GM18870 (cell line): ENCODE measurements around the gene CRX.
"Not testable (repeated sequence)": the region's sequence is repeated elsewhere in the genome, so short reads cannot be mapped to it uniquely, and the experiment has no call there.

ENCODE experiments used
- ATAC-seq: cut with Tn5 transposase; IDR thresholded peaks from one replicate; pipeline ENCODE4 v1.9.1; 2021; ENCODE audit warnings: moderate library complexity; ENCODE audit not compliant: unreplicated experiment

CRX gene

DNA sequence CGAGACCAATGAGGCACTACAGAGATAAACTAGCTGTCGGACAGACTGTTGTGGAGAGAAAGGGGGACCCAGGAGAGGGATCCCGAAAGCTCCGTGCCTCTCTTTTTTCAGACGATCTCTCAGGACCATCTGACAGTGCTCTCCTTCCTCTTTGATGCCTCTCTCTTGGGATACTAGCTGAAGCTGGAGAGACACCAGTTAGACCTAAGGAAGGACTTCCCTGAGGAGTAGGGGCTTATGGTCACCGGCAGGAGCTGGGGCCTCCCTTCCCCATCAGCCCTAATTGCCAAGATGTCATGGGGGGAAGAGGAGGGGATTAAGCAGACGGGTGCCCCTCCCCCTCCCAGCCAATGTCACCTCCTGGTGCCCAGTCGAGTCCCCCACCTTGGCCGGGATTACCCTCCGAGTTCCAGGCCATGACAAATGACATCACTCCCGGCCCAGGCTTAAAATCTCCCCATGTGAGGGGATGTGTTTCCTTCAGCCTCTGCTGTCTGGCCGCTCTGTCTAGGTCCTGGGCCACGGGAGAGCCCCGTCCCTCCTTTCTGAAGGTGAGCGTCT is at the start of gene CRX:
CRX (plus strand) TSS at position 478 of the 561 bp plus-strand sequence. CDS start 12,507 bp downstream, outside the sequence.
- ATAC-seq, result no peak

DNA sequence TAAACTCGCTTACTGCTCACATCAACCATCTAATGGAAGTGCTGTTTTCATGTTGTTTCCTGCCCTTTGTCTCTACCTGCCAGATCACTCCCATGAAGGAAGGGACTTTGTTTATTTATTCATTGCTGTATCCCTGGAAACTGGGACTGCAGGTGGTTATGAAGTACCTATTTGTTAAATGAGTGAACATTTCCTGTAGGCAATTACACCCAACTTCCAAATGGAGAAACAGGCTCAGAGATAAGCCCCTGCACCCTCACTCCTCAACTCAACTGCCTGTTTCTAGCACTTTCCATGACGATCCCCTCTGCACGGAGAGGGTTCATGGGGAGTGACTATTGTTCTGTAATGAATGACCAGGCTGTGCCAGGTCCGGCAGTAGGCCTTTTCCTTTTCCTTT is 45.2 kb upstream of the CRX start:
- ATAC-seq, result no peak

DNA sequence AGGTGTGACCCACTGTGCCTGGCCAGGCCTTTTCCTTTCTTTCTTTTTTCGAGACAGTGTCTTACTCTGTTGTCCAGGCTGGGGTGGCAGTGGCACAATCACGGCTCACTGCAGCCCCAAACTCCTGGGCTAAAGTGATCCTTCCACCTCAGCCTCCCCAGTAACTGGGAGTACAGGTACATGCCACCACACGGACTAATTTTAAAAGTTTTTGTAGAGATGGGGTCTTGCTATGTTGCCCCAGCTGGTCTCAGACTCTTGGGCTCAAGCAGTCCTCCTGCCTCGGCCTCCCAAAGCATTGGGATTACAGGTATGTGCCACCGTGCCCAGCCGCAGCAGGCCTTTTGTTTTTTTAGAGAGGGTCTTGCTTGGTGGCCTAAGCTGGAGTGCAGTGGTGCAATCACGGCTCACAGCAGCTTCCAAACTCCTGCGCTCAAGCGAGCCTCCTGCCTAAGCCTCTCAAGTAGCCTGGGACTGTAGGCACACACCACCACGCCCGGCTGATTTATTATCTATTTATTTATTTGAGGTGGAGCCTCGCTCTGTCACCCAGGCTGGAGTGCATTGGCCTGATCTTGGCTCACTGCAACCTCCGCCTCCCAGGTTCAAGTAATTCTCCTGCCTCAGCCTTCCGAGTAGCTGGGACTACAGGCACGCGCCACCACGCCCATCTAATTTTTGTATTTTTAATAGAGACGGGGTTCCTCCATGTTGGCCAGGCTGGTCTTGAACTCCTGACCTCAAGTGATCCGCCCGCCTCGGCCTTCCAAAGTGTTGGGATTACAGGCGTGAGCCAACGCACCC is 44.3 kb upstream of the CRX start:
- ATAC-seq, result not testable (repeated sequence)

DNA sequence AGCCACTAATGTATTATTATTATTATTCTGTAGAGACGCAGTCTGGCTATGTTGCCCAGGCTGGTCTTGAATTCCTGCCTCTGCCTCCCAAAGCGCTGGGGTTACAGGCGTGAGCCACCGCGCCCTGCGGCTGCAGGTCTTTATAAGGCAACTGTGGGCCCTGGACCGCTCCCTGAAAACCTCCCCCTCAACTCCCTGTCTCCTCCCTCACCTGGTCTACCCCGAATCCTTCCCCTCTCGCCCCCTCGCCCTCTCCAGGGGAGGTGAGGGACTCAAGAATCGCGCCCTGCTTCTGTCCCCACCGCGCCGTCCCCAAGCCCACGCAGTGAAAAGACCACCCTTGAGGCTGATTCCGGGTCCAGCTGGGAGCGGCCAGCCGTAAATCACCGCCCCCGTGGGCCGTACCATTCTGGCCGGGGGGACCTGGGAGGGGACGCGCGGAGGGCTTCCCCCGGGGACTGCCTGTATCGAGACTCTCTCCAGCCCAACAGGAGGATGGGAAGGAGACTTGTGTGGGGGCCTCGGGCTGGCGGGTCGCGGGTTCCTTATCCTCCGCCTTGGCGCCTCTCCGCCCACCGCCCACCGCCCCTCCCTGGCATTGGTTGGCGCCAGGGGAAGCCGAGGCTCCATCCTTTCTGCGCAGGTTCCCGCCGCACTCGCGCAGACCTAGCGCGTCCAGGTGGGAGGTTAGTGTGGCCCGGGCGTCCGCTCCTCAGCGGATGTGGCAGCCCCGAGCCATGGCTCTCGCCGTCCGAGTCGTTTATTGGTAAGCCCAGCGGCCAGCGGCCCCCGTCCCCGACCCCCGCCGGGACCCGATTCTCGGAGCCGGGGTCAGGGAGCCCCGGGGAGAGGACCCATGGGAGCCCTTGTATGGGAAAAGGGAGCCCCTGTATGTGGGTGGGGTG is 43.4 kb upstream of the CRX start, which contains the start of gene SELENOW:
SELENOW (plus strand) TSS at position 655 of the 905 bp plus-strand sequence; CDS start at position 738, 83 bp downstream.
- no peak for ATAC-seq

DNA sequence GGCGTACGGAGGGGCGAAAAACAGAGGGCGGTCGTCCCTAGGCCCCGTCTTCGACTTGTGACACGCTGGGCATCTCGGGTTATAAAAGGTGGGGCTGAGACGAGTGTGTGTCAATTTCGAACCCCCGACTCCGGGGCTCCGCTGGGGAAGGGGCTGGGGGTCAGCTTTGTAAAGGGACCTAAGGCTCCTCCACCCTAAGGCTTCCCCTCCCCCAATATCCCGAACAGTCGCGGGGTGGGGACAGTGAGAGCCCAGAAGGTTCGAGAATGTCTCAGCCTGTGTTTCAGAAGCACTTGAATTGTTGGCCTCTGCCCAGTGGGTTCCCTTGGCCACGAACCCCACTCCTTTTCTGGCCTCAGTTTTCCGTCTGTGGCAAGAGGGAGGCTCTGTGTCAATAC is 42.8 kb upstream of the CRX start:
- no peak for ATAC-seq

DNA sequence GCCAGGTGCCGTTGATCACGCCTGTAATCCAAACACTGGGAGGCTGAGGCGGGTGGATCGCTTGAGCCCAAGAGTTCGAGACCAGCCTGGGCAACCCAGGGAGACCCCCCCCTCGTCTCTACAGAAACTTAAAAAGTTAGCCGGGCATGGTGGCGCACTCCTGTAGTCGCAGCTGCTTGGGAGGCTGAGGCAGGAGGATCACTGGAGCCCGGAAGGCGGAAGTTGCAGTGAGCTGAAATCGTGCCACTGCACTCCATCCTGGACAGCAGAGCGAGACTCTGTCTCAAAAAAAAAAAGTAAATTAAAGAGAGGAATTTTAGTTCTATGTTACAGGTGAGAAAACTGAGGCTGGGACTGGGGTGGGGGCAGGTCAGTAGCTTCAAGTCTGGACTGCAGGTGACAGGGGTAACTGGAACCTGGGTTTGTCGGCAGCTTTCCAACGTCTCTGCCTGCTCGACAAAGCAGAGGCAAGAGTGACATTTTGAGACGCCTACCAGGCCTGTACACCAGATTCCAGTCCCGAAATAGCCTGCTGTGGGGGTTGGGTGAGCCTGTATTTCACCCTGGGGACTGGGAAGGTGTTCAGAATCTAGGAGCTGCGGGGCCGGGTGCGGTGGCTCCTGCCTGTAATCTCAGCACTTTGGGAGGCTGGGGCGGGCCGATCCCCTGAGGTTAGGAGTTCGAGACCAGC is 42.1 kb upstream of the CRX start:
- no peak for ATAC-seq

DNA sequence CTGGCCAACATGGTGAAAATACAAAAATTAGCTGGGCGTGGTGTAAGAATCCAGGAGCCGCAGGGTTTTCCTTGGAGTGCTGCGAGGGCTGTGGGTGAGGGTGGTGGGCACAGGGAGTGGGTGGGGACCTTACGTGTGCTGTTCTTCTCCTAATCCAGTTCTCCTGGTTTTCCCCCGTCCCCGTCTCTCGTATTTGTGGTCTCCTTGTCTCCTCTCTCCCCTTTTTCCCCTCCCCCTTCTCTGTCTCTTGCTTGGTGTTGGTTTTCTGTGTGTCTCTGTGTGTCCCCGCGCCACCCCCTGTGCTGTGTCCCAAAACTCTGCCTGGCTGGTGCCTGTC is 41.6 kb upstream of the CRX start:
- no peak for ATAC-seq

DNA sequence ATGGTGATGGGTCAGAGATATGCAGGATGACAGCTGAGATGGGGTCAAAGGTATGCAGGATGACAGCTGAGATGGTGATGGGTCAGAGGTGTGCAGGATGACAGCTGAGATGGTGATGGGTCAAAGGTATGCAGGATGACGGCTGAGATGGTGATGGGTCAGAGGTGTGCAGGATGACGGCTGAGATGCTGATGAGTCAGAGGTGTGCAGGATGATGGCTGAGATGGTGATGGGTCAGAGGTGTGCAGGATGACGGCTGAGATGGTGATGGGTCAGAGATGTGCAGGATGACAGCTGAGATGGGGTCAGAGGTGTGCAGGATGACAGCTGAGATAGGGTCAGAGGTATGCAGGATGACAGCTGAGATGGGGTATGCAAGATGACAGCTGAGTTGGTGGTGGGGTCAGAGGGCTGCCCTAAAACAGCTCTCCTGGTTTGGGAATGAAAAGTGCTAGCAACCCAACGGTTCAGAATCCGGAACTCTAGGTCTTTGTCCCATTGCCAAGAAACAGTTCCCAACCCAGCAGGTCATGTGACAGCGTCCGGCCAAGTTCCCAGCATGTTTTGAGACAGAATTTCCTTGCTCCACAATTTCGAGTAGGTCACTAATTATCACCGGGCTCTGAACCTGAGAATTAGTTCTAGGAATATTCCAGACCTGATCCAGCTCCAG is 40.0 kb upstream of the CRX start:
- no peak for ATAC-seq

DNA sequence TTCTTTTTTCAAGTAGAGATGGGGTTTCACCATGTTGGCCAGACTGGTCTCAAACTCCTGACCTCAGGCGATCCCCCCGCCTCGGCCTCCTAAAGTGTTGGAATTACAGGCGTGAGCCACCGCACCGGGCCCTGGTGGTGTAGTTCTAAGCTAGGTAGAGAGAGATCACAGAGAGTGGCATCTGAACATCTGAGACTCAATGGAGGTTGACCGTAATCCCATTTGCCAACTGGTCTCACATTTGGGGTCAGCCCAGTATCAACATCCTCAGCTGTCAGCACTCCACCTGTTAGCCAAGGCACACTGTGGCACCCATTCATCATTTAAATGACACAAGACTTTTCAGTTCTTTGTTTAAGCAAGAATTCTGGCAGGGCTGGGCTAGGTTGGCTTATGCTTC is 35.2 kb upstream of the CRX start:
- no peak for ATAC-seq

DNA sequence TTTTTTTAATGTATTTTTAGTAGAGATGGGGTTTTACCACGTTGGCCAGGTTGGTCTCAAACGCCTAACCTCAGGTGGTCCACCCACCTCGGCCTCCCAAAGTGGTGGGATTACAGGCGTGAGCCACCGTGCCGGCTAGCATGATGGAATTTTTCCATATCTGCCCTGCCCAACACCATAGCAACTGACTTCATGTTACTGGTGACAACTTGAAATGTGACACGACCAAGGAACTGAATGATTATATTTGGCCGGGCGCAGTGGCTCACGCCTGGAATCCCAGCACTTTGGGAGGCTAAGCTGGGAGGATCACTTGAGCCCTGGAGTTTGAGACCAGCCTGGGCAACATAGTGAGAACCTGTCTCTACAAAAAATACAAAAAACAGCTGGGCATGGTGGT is 34.4 kb upstream of the CRX start:
- not testable (repeated sequence) for ATAC-seq

DNA sequence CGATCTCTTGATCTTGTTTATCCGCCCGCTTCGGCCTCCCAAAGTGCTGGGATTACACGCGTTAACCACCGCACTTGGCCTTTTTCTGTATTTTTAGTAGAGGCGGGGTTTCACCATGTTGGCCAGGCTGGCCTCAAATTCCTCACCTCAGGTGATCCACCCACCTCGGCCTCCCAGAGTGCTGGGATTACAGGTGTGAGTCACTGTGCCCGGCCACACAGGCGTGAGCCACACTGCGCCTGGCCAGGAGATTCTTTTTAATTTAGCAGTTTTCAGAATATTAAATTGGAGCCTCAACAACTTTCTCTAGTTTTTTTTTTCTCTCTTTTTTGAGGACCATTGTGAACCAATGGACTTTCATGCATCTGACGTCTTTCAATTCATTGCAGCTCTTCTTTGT is 31.9 kb upstream of the CRX start:
- not testable (repeated sequence) for ATAC-seq

DNA sequence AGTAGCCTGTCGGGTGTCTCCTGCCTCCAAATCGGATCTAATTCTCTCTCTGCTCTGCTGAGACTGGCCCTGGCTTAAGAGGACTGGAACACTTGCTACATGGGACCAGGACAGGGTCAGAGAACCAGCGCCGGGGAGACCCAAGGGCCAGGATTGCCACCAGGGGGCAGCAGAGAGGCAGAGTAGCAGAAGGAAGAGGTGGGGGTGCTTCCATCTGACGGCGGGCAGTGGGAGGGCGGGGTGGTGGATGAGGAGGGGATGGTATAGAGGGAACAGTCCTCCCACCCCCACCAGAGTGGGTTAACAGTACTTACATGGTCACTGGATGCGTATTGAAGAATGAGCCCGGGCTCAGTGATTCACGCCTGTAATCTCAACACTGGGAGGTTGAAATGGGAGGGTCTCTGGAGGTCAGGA is 31.3 kb upstream of the CRX start:
- no peak for ATAC-seq

DNA sequence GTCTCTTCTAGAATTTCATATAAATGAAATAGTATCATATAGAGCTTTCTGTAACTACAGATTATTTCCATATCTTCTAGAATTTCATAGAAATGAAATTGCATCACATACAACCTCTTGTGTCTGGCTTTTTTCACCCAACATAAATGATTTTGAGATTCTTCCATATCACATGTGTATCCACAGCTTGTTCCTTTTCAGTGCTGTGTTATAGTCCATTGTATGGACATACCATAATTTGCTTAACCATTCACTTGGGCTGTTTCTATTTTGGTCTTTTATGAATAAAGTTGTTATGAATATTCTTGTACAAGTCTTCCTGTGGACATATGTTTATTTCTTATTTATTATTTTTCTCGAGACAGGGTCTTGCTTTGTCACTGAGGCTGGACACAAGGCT is 29.1 kb upstream of the CRX start:
- ATAC-seq, result no peak

DNA sequence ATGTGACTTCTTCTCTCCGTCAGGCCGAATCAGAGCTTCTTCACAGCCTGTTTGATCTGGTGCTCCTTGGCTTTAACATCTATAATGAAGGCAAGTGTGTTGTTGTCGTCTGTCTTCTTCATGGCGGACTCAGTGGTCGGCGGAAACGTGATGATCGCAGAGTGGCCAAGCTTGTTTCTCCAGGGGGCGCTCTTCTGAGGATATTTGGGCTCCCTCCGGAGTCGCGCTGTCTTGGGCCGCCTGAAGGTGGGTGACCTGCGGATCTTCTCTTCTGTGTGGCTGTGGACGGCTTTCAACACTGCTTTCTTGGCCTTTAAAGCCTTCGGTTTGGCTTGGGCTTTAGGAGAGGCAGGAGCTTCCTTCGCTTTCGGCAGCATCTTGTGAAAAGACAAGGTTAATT is 27.2 kb upstream of the CRX start:
- no peak for ATAC-seq

DNA sequence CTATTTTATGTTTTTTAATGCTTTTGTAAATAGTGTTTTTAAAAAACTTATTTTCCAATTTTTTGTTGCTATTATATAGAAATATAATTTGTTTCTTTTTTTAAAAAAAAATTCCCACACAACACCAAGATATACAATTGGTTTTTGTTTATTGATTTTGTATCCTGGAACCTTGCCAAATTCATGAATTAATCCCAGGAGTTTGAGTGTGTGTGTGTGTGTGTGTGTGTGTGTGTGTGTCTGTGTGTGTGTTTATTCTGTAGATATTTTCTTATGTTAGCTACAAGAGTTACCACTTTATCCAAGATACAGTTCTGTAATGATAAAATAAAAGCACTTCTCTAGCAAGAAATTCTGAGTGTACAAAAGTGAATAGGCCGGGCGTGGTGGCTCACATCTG is 25.0 kb upstream of the CRX start:
- no peak for ATAC-seq

DNA sequence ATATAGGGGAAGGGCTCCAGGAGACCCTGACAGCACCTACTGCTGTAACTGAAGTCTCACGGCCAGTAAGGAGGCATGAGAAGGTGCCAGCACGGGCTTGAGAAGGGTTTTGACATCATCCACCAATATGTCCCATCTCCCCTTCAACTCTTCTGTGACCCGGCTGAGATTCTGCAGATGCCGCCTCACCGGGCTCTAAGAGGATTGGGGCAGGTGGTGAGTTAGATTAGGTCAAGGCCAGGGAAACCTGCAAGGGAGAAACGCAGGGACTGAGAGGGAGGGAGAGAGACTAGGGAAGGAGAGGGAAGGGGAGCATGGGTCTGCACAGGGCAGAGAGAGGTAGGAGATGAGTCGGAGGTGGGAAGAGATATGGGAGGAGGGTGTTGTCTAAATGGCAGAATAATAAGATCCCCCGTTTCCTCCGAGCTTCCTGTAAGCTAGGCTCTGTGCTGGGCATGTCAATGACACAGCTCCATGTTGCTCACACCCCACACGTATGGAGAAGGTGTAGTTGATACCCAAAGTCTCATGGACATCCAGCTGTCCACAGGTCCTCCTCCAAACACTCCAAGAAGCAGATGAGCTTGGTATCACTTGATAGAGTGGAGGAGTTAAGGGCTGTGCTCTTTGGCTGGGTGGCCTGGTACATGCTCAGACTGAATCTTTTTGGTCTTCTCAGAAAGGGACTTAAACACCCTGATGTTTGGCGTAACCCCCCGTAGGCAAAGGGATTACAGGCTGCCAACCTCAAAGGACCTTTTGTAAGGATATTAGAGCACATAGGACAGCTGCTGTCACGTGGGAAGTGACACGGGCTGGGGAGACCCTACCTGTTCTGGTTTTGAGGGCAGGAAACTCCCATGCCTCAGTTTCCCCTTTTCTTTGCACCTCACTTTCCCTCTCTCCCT is 23.5 kb upstream of the CRX start:
- no peak for ATAC-seq

DNA sequence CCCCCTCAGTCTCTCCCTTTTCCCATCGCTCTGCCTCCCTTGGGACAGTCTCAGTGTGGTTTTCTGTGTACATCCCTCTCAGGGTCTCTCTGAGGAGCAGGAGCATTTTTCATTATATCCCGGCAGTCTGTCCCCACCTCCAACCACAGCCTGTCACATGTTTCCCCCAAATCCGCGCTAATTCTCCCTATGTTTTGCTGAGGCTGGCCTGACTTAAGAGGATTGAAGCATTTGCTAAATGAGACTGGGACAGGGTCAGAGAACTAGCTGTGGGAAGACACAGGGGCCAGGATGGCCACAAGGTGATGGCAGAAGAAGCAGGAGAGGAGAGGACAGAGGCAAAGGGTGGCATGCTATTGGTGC is 22.9 kb upstream of the CRX start:
- ATAC-seq, result no peak

DNA sequence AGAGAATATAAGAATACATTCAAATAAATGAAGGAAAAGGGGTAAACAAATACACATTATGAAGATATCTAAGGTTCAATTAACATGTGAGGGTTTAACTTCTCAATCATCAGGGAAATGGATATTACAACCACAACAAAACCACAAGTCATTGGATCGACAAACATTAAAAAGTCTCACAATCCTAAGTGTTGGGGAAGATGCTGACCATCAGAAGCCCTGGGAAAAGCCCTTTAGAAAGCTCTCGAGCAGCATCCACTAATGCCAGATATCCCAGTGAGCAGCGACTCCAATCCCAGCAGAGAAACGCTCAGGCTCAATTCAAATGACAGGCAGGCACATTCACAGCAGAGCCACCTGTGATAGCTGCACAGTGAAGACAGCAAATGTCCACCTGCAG is 20.5 kb upstream of the CRX start:
- ATAC-seq, result no peak

DNA sequence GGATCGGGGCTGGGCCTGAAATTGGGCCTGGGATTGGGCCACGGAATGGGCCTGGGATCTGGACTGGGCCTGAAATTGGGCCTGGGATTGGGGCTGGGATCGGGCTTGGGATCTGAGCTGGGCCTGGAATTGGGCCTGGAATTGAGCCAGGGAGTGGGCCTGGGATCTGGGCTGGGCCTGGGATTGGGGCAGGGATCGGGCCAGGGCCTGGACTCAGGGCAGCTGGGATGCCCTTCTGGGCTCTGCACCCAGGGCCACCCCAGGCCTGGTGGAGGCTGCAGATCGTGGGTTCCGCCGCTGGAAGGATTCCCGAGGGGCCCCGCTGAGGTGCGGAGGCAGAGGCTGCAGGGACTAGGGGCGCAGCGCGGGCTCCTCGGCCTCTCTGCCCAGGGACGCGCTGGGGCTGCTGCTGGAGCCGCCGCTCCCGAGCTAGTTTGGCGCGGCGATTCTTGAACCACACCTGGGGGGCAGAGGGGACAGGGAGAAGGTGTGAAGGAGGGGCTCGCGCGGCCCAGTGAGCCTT is 19.2 kb upstream of the CRX start:
- ATAC-seq, result no peak
